Astrocyte (in vitro differentiated cells and primary cell): ENCODE results near the gene ANP32A.

ENCODE experiments used
- EZH2 ChIP-seq: IDR thresholded peaks from 2 replicates; pipeline ENCODE4 v1.6.1; 2012; ENCODE audit warnings: mild to moderate bottlenecking, low read length, inconsistent platforms; ENCODE audit not compliant: insufficient read depth
- TF ChIP-seq, protein P1 (sequence below): IDR thresholded peaks from 2 replicates; pipeline ENCODE4 v1.5.1; 2011; ENCODE audit warnings: low read depth, mild to moderate bottlenecking, inconsistent platforms, low read length, moderate library complexity; ENCODE audit not compliant: insufficient read depth

DNA sequence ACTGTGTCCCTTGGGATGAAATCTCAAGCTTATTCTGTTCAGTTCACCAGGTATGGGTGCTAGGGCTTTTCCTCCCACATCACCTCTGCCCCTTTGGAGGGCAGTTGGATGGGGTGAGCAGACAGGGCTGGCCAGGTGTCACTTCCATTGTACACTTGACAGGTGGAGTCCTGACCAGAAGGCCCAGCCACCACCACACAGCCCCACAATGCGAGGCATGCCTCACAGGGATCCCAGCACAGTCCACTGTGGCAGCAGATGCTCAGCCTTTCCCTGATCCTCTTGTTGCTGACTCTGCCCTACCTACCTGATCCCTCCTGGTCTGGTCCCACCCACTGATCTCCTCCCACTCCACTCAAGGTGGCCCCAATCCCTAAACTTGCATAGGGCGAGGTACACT lies 88.2 kb downstream of the ANP32A start:
- TF ChIP-seq, protein P1, sequence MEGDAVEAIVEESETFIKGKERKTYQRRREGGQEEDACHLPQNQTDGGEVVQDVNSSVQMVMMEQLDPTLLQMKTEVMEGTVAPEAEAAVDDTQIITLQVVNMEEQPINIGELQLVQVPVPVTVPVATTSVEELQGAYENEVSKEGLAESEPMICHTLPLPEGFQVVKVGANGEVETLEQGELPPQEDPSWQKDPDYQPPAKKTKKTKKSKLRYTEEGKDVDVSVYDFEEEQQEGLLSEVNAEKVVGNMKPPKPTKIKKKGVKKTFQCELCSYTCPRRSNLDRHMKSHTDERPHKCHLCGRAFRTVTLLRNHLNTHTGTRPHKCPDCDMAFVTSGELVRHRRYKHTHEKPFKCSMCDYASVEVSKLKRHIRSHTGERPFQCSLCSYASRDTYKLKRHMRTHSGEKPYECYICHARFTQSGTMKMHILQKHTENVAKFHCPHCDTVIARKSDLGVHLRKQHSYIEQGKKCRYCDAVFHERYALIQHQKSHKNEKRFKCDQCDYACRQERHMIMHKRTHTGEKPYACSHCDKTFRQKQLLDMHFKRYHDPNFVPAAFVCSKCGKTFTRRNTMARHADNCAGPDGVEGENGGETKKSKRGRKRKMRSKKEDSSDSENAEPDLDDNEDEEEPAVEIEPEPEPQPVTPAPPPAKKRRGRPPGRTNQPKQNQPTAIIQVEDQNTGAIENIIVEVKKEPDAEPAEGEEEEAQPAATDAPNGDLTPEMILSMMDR: no peak
- TF ChIP-seq EZH2: no peak
